ENCODE results near the gene ARHGAP23. TPM values are rescaled to one million over a fixed set of nuclear protein-coding genes. Genes with fewer than 3 reads are reported as not detected.

Gene ARHGAP23
- total and polyA plus RNA-seq, 10 donors, result 7.5 to 250 (median 67.0) TPM

DNA sequence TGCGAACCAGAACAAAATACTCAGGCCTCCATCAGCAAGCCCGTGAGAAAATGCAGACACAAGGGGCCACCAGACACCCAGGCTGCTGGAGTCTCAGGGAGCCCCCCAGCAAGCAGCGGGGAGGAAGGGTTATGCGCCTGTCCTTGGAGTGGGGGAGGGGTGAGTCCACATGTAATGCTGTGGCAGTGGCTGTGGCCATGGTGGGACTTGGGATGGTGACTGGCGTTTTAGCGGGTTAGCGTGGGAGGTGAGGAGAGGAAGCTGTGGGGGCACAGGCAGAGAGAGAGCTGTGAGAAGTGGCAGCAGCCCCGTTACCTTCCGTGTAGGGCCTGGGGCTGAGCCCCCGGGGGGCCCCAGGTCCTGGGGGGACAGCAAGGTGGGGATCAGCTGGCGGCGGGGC lies 119.2 kb downstream of the ARHGAP23 start:
- no peak overlapping the region for H3K27ac ChIP-seq
- no peak for TF ChIP-seq CTCF (IDR thresholded peaks at IDR 0.05 in 8 of 11, conservative IDR thresholded peaks at IDR 0.05 in 3 of 11)
- TF ChIP-seq POLR2A (IDR thresholded peaks at IDR 0.05), result no peak
- no peak for TF ChIP-seq POLR2AphosphoS5 (IDR thresholded peaks at IDR 0.05)
- no peaks in the 10 kb centered on the region for H3K9me3 ChIP-seq
- H3K4me1 ChIP-seq, result no peaks in the 10 kb centered on the region
- peaks cover 0 to 71% (median 6%) of the 10 kb centered on the region in 7 donors for H3K27me3 ChIP-seq (replicated peaks in 1 of 7)
- no peaks in the 10 kb centered on the region for H3K36me3 ChIP-seq
- 57 to 68% (median 61%) methylated on average over 9 to 12 of the region's 12 CpGs for WGBS, 5 donors
- H3K4me3 ChIP-seq, result no peak overlapping the region
- DNase-seq, result no peak
- intact Hi-C loops (cut with DNase I; ENCODE audit: low total_unique reads), result no loop called here

- H3K27ac ChIP-seq, result no peak overlapping the region
- intact Hi-C loops (cut with DNase I; ENCODE audit: low total_unique reads), result no loop called here
- H3K36me3 ChIP-seq, result no peaks in the 10 kb centered on the region
- WGBS, 5 donors, result 73 to 85% (median 81%) methylated on average over 3 to 4 of the region's 4 CpGs
- peaks cover 0 to 77% (median 6%) of the 10 kb centered on the region in 7 donors for H3K27me3 ChIP-seq (replicated peaks in 1 of 7)
- no peak overlapping the region for H3K4me3 ChIP-seq
- DNase-seq, result no peak
- no peaks in the 10 kb centered on the region for H3K9me3 ChIP-seq
- no peaks in the 10 kb centered on the region for H3K4me1 ChIP-seq
- no peak for TF ChIP-seq POLR2A (IDR thresholded peaks at IDR 0.05)
- no peak for TF ChIP-seq CTCF (IDR thresholded peaks at IDR 0.05 in 8 of 11, conservative IDR thresholded peaks at IDR 0.05 in 3 of 11)
Observed at GRCh38 chr17:38549285-38549684, 121.0 kb downstream of the ARHGAP23 start.

- no peaks in the 10 kb centered on the region for H3K4me1 ChIP-seq
- TF ChIP-seq POLR2AphosphoS5 (IDR thresholded peaks at IDR 0.05) (no peak), CTCF (IDR thresholded peaks at IDR 0.05 in 8 of 11, conservative IDR thresholded peaks at IDR 0.05 in 3 of 11) (no peak), POLR2A (IDR thresholded peaks at IDR 0.05) (no peak)
- no peak overlapping the region for H3K27ac ChIP-seq
- no peak overlapping the region for H3K4me3 ChIP-seq
- DNase-seq, result no peak
- H3K36me3 ChIP-seq, result no peaks in the 10 kb centered on the region
- H3K27me3 ChIP-seq (replicated peaks in 1 of 7), result peaks cover 0 to 68% (median 6%) of the 10 kb centered on the region in 7 donors
- 72 to 84% (median 84%) methylated on average over 8 of the region's 8 CpGs for WGBS, 5 donors
- intact Hi-C loops (cut with DNase I; ENCODE audit: low total_unique reads), result no loop called here
- H3K9me3 ChIP-seq, result no peaks in the 10 kb centered on the region
Observed at GRCh38 chr17:38550661-38551060, 122.4 kb downstream of the ARHGAP23 start.

DNA sequence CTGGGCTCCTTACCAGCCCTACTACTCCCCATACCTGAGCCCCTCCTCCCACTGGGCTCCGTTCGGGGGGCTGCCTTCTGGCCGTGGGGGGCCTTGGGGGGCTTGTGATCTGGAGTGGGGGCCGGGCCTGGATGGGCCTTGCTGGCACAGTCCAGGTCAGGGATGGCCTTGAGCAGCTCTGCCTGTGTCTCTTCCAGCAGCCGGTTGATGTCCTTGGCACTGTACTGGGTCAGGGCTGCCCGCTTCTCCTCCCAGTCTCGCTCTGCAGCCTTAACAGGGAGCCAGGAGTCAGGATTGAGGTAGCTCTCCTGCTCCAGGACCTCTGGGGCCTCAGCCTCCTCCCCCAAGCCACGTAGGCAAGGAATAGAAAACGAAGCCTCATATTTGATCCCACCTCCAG lies 122.9 kb downstream of the ARHGAP23 start:
- Histone ChIP-seq H3K4me3 (no peak overlapping the region), H3K9me3 (no peaks in the 10 kb centered on the region), H3K27ac (no peak overlapping the region), H3K36me3 (no peaks in the 10 kb centered on the region), H3K4me1 (no peaks in the 10 kb centered on the region), H3K27me3 (replicated peaks in 1 of 7) (peaks cover 0 to 63% (median 6%) of the 10 kb centered on the region in 7 donors)
- TF ChIP-seq POLR2A (IDR thresholded peaks at IDR 0.05) (no peak), POLR2AphosphoS5 (IDR thresholded peaks at IDR 0.05) (no peak), CTCF (IDR thresholded peaks at IDR 0.05 in 8 of 11, conservative IDR thresholded peaks at IDR 0.05 in 3 of 11) (no peak)
- no peak for DNase-seq
- WGBS, 5 donors, result 67 to 90% (median 69%) methylated on average over 4 to 9 of the region's 9 CpGs
- intact Hi-C loops (cut with DNase I; ENCODE audit: low total_unique reads), result no loop called here
